ENCODE results near the gene DGKG. TPM values are rescaled to one million over a fixed set of nuclear protein-coding genes. Genes with fewer than 3 reads are reported as not detected.

The DGKG gene
- polyA plus RNA-seq, 6 donors from 2014 or later: 0.30 to 0.68 (median 0.54) TPM; not detected in 2

DNA sequence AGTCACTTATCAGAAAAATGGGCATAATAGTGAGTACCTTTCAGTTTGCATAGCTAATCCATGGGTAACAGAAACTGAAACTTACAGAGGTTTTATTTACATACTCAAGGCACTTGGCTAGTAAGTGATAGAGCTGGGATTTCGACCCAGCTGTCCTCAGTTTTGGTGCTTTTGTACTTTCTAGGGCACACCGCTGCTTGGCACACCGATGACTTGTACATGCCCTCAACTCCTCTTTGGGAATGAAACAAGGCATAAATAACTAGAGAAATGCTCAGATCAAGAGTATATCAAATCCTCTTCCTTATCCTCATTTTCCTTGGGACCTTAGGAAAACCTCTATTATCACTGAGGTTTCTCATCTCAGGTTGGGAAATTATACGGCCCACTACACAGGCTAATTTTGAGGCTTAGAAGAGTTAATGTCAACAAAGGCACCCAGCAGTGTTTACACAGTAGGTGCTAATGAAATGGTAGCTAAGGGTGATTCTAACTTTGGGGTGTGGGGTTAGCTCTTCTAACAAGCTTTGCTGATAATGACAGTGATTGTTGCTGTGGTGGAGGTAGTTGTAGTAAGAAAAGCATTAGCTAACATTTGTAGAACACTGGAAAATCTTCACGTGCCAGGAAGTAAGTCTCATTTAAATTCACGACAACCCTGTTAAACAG is 20.3 kb upstream of the DGKG start:
- DNase-seq (no peak), ATAC-seq (ENCODE audit: low read depth in 2 of 2) (peak in 1 of 2 donors; percentile 37)
- Mint-ChIP-seq H3K27me3 (peaks cover 7 to 18% (median 8%) of the 10 kb centered on the region in 3 donors), H3K4me1 (peaks cover 0 to 19% (median 5%) of the 10 kb centered on the region in 3 donors), H3K36me3 (peaks cover 0 to 8% of the 10 kb centered on the region in 2 donors), H3K4me3 (no peak overlapping the region), H3K27ac (no peak overlapping the region), H3K9me3 (peaks cover 0 to 10% (median 4%) of the 10 kb centered on the region in 7 donors)

DNA sequence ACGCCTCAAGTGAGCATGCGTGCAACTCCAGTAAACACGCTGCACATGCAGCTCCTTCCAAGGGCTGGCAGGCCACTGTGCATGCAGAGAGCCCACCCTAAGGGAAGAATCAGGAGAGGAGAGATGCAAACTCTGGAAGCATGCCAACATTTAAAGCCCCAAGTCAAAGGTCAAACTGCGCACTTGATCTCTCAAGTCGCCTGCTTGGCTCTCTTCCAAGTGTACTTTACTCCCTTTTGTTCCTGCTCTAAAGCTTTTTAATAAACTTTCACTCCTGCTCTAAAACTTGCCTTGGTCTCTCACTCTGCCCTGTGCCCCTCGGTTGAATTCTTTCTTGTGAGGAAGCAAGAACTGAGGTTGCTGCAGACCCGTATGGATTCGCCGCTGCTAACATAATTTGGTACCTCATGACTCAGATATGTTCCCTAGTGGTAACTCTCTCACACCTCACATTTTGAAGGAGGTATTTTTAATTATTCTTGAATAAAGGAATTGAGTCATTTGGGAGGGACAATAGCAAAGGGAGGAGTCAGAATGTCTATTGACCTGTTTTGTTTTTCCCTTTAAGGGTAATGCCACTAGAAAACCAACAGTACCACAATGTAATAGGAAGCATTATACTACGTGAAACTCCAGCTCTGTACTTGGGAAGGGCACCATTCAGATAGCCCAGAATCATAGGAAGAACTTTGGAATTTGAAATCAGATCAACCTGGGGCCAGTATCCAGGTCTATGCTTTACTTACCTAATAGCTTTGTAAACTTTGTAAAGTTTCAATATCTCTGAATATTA is 19.6 kb upstream of the DGKG start:
- Mint-ChIP-seq H3K4me1 (peaks cover 0 to 19% (median 5%) of the 10 kb centered on the region in 3 donors), H3K27ac (peak overlapping the region in 1 of 6 donors; percentile 31), H3K4me3 (no peak overlapping the region), H3K27me3 (peaks cover 7 to 23% (median 9%) of the 10 kb centered on the region in 3 donors), H3K36me3 (peaks cover 0 to 8% of the 10 kb centered on the region in 2 donors), H3K9me3 (peaks cover 0 to 10% (median 4%) of the 10 kb centered on the region in 7 donors)
- DNase-seq (no peak), ATAC-seq (ENCODE audit: low read depth in 2 of 2) (no peak)

DNA sequence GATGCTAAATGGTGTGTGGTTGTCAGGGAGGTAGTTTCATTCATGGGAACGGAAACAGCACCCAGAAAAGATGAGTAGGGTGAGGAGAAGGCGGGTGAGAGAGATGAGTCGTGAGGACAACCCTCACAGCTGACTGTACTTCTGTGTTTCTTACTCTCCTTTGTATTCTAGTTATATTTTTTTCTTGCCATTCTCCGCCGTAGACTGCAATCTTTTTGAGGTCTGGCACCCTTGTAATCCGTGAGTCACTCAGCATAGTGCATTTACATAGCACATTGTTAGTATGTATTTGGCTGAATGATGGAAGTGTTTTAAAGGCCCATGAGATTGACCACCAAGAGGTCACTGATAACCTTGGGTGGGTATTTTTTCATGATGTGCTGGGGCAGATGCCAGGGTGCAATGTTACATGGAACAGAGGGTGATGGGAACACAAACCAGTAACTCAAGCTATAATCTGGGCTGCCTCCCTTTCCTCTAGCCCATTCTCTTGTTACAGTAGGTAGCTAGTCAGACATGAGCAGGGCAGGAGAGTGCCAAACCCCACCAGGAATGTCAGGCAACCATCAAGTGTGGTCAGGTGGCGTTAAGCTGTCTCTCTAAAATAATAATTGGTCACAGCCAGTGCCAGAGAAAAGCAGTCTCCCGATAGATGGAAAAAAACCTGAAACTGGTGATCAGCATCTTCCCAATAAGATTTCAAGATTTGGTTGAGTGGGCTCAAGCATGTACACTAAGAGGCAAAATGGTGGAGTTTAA is 18.8 kb upstream of the DGKG start:
- Mint-ChIP-seq H3K4me1 (peaks cover 0 to 16% (median 5%) of the 10 kb centered on the region in 3 donors), H3K4me3 (no peak overlapping the region), H3K9me3 (peaks cover 0 to 10% (median 4%) of the 10 kb centered on the region in 7 donors), H3K27ac (no peak overlapping the region), H3K36me3 (peaks cover 0 to 8% of the 10 kb centered on the region in 2 donors), H3K27me3 (peaks cover 15 to 28% (median 17%) of the 10 kb centered on the region in 3 donors)
- ATAC-seq (ENCODE audit: low read depth in 2 of 2): no peak
- DNase-seq: no peak

DNA sequence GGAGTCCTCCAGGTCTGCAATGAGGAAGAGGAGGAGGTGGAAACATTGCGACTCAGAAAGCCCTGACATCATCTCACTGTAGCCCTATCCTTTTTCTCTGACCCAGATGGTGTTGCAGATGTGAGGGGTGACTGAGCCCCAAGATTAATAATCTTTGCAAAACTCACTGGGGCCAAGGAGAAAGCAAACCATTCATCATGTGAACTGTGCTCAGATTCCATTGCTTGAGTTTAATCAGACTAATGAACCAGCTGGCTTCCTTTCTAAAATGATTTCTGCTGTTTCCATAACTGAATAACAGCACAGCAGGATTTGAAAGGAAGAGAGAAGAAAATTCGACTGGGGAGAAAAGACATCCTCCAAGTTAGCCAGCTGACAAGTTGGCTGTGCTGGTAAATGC is 13.4 kb upstream of the DGKG start:
- no peak overlapping the region for H3K27ac Mint-ChIP-seq
- no peak overlapping the region for H3K4me3 Mint-ChIP-seq
- H3K9me3 Mint-ChIP-seq: peaks cover 0 to 10% (median 3%) of the 10 kb centered on the region in 7 donors
- DNase-seq (no peak), ATAC-seq (ENCODE audit: low read depth in 2 of 2) (no peak)
- H3K36me3 Mint-ChIP-seq: peaks cover 0 to 8% of the 10 kb centered on the region in 2 donors
- peaks cover 0 to 2% (median 2%) of the 10 kb centered on the region in 3 donors for H3K4me1 Mint-ChIP-seq
- H3K27me3 Mint-ChIP-seq: peaks cover 29 to 38% (median 37%) of the 10 kb centered on the region in 3 donors

DNA sequence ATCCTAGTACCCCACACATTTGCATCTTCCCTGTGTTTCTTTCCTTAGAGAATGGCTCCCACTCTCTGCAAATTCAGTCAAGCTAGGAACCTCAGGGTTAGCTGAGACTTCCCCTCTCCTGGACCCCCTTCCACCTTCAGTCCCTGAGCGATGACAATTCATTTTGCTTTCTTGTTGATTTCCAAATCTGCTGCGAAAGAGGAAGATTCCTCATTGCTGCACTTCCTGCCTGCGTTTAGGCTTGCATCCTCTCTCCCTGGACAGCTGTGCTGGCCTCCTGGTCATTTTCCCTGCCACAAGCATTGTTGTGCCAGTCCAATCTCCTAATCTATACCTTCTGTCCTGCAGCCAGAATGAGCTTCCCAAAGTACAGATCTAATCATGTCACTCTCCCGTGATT is 12.3 kb upstream of the DGKG start:
- H3K9me3 Mint-ChIP-seq: peaks cover 0 to 10% (median 3%) of the 10 kb centered on the region in 7 donors
- DNase-seq: no peak
- H3K27me3 Mint-ChIP-seq: peaks cover 29 to 46% (median 41%) of the 10 kb centered on the region in 3 donors
- peak overlapping the region in 1 of 6 donors; percentile 40 for H3K27ac Mint-ChIP-seq
- no peak for ATAC-seq (ENCODE audit: low read depth in 2 of 2)
- no peak overlapping the region for H3K4me3 Mint-ChIP-seq
- H3K4me1 Mint-ChIP-seq: peaks cover 0 to 2% (median 2%) of the 10 kb centered on the region in 3 donors
- peaks cover 0 to 8% of the 10 kb centered on the region in 2 donors for H3K36me3 Mint-ChIP-seq

DNA sequence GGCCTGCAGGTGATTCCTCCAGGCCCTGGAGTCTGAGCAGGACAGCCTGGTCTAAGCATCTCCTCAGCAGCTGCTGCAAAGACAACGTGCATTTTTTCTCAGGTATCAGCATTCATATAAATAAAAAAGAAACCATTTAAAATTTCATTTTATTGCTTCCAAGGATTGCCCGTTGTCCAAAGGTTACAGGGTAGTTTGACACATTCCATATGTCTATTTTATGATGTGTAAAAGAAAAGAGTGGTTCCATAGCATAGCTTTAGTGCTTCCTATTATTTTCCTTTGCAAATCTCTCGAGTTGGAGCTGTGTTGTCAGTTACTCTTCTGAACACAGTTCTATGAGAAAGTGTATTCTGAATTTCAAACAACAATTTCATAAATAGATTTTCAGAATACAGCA is 7.2 kb upstream of the DGKG start:
- Mint-ChIP-seq H3K4me3 (no peak overlapping the region), H3K9me3 (no peaks in the 10 kb centered on the region), H3K27me3 (peaks cover 17 to 31% (median 20%) of the 10 kb centered on the region in 3 donors), H3K36me3 (no peaks in the 10 kb centered on the region), H3K27ac (no peak overlapping the region), H3K4me1 (peaks cover 0 to 4% (median 2%) of the 10 kb centered on the region in 3 donors)
- ATAC-seq (ENCODE audit: low read depth in 2 of 2) (no peak), DNase-seq (no peak)

DNA sequence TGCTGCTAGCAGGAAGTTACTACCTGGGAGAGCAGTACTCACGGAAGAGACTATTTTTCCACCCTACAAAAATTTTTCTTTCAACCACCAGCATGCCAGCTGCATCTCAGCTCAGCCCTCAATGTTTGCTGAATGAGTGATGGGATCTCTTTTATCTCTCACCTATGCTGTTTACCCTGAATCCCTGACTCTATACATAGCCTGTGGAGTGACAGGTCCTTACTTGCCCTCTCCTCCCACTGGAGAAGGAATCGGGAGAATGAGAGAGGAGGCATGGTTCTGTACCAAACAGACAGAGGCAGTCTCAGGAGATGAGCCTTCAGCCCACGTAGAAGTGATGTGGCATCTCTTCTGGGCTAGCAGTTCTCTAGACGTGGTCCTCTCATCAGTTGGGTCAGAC is 6.7 kb upstream of the DGKG start:
- H3K36me3 Mint-ChIP-seq: no peaks in the 10 kb centered on the region
- H3K27ac Mint-ChIP-seq: no peak overlapping the region
- H3K27me3 Mint-ChIP-seq: peaks cover 20 to 31% (median 20%) of the 10 kb centered on the region in 3 donors
- H3K9me3 Mint-ChIP-seq: no peaks in the 10 kb centered on the region
- peaks cover 0 to 3% (median 3%) of the 10 kb centered on the region in 3 donors for H3K4me1 Mint-ChIP-seq
- no peak overlapping the region for H3K4me3 Mint-ChIP-seq
- ATAC-seq (ENCODE audit: low read depth in 2 of 2) (no peak), DNase-seq (no peak)

DNA sequence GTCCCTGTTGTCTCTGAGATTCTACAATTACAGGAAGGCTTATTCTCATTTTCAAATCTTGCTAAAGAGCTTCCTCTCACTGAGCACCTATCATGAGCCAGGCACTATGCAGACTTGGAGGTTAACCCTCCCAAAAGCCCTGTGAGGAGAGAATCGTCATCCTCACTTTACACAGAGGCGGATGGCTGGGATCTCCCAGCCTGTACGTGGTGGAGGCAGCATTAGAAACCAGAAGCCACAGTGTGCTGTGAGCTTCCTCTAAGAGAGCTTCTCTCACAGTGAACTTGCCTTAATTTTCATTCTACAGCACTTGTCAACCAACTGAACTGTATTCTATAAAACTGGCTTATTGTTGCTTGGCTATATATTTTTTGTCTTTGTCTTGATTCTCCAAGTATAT is 6.1 kb upstream of the DGKG start:
- Mint-ChIP-seq H3K9me3 (no peaks in the 10 kb centered on the region), H3K27me3 (peaks cover 22 to 33% (median 23%) of the 10 kb centered on the region in 3 donors), H3K4me1 (peaks cover 0 to 3% (median 2%) of the 10 kb centered on the region in 3 donors), H3K36me3 (no peaks in the 10 kb centered on the region), H3K4me3 (no peak overlapping the region), H3K27ac (no peak overlapping the region)
- DNase-seq (no peak), ATAC-seq (ENCODE audit: low read depth in 2 of 2) (no peak)

DNA sequence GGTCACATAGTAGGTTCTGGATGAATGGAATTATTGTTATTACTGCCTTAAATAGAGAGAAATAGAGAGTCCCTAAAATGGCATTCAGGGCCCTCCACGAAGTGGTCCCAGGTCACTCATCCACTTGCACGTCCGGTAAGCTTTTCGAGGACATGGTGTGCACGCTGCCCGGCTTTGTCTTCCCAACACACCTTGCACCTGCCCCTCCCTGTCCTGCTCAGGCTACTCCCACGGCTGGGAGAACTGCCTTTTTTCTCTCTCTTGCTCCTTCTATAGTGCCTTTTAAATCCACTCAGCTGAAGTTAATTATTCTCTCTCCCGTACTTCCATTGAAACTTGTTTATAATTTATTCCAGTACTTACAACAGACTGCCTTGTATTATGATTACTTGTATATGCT is 5.6 kb upstream of the DGKG start:
- DNase-seq (no peak), ATAC-seq (ENCODE audit: low read depth in 2 of 2) (no peak)
- no peaks in the 10 kb centered on the region for H3K9me3 Mint-ChIP-seq
- H3K27ac Mint-ChIP-seq: no peak overlapping the region
- peaks cover 0 to 6% (median 3%) of the 10 kb centered on the region in 3 donors for H3K4me1 Mint-ChIP-seq
- no peak overlapping the region for H3K4me3 Mint-ChIP-seq
- no peaks in the 10 kb centered on the region for H3K36me3 Mint-ChIP-seq
- peaks cover 23 to 35% (median 28%) of the 10 kb centered on the region in 3 donors for H3K27me3 Mint-ChIP-seq

DNA sequence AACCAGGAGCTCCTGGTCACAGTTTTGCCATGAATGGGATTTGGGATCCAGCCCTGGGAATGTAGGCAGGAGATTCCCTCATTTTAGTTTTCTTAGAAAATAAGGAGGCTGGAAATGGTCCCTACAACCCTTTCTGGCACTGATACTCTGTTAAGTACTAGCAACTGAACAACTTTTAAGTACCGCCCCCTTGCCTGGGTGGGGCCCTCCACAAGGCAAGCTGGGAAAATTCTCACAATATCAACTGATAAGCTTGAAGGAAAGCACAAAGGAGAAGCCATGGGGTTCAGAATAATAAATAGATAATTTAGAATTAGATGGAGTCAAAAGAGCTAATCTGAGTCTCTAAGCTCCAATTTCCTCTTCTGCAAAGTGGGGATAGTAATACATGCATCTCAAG is 4.2 kb upstream of the DGKG start:
- Mint-ChIP-seq H3K9me3 (no peaks in the 10 kb centered on the region), H3K4me1 (peaks cover 10 to 14% (median 10%) of the 10 kb centered on the region in 3 donors), H3K27me3 (peaks cover 28 to 47% (median 39%) of the 10 kb centered on the region in 3 donors), H3K4me3 (no peak overlapping the region), H3K36me3 (no peaks in the 10 kb centered on the region), H3K27ac (no peak overlapping the region)
- DNase-seq (no peak), ATAC-seq (ENCODE audit: low read depth in 2 of 2) (no peak)

DNA sequence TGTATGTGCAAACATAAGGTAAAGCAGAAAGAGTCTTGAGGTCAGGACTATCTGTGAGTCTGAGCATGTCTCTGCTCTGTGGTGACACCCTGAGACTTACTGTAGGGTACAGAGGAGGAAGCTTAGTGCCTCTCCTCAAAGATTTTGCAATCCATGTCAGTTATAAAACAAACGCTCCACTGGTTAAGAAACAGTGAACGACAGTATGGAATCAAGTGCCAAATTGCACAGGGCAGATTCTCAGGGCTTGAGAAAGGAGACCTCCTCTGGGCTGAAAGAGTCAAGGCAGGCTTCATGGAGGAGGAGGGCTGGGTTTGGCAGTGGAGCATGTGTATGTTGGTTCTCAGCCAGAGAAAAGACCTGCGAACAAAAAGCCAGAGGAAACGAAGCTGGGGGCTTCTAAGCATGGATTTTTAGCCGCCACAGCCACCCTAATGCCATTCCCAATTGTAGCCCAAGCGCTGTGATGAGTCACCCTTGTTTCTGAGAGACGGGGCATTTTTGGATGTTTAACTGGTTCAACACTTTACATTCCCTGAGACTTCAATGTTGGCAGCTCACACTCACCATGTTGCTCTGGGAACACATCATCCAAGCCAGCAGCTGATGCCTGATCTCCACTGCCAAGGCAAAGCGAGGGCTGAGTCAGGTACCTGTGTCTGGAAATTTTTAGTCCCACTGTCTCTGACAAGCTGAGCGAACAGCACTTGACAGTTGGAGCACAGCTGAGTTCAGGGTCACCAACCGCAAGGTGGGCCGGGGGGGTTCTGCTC is 3.4 kb upstream of the DGKG start:
- Mint-ChIP-seq H3K36me3 (no peaks in the 10 kb centered on the region), H3K4me3 (no peak overlapping the region), H3K9me3 (no peaks in the 10 kb centered on the region), H3K27me3 (peaks cover 31 to 55% (median 47%) of the 10 kb centered on the region in 3 donors), H3K27ac (no peak overlapping the region), H3K4me1 (peaks cover 17 to 23% (median 18%) of the 10 kb centered on the region in 3 donors)
- no peak for ATAC-seq (ENCODE audit: low read depth in 2 of 2)
- no peak for DNase-seq

DNA sequence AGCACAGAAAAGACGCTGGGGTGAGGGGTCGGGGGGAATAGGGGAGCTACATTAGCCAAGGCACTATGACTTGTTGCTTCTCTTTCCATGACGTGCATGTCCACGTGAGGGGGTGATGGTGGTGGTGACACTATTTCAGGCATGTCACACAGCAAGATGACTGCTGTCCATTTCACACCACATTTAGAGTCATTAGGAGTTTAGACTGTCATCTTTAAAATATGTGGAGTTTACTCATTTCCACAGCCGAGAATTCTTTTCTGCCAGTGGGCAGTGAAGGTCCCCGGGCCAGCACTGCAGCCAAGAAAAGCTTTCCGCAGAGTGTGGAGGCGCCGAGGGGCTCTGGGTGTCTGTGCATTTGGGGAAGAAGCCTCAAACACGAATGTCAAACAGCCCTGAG is 954 bp upstream of the DGKG start:
- H3K36me3 Mint-ChIP-seq: no peaks in the 10 kb centered on the region
- ATAC-seq (ENCODE audit: low read depth in 2 of 2) (no peak), DNase-seq (no peak)
- H3K4me1 Mint-ChIP-seq: peaks cover 20 to 24% (median 20%) of the 10 kb centered on the region in 3 donors
- H3K4me3 Mint-ChIP-seq: peak overlapping the region; percentile 23 to 86 (median 58)
- peaks cover 33 to 55% (median 47%) of the 10 kb centered on the region in 3 donors for H3K27me3 Mint-ChIP-seq
- H3K9me3 Mint-ChIP-seq: no peaks in the 10 kb centered on the region
- H3K27ac Mint-ChIP-seq: peak overlapping the region in 3 of 6 donors; percentile 20 to 82 (median 69)

Measured in naive B cell (primary cell).